ENCODE measurements around the gene HUS1B. TPM values are rescaled to one million over a fixed set of nuclear protein-coding genes. Genes with fewer than 3 reads are reported as not detected.

The HUS1B gene
- total and polyA plus RNA-seq, 3 experiments from 2014 or later = 0.94 to 1.2 (median 1.1) TPM

GRCh38 chr6:684831-685636, 28.1 kb upstream of the HUS1B start:
- no peak for DNase-seq
- H3K4me1 ChIP-seq (ENCODE audit: insufficient read depth, low read length) = peaks cover 22% of the 10 kb centered on the region
- H3K4me3 ChIP-seq (ENCODE audit: low read length) = no peak overlapping the region
- Mint-ChIP-seq H3K4me3 (peak overlapping the region; percentile 0 to 60 (median 36)), H3K9me3 (no peaks in the 10 kb centered on the region), H3K4me1 (peaks cover 41 to 50% (median 45%) of the 10 kb centered on the region in 3 donors), H3K27ac (peak overlapping the region in 5 of 8 donors; percentile 37 to 85 (median 72)), H3K36me3 (peaks cover 0 to 21% (median 7%) of the 10 kb centered on the region in 3 donors), H3K27me3 (no peaks in the 10 kb centered on the region)
- CTCF ChIA-PET = interaction anchor here (1.4 kb wide), 1 partner anchor 37 kb away, joined by 3 read pairs; no protein-coding TSS in a partner anchor
- H3K27me3 ChIP-seq (ENCODE audit: insufficient read depth, low read length, poor library complexity, severe bottlenecking) = no peaks in the 10 kb centered on the region
- H3K36me3 ChIP-seq (ENCODE audit: insufficient read depth, low read length) = peaks cover 4% of the 10 kb centered on the region
- POLR2A ChIA-PET = interaction anchor here (0.6 kb wide), 1 partner anchor 28 kb away, joined by 3 read pairs; no protein-coding TSS in a partner anchor
- H3K9me3 ChIP-seq (ENCODE audit: low read length) = no peaks in the 10 kb centered on the region
- no peak overlapping the region for H3K27ac ChIP-seq (ENCODE audit: low read depth, low read length)

- no peak overlapping the region for H3K4me3 ChIP-seq (ENCODE audit: low read length)
- DNase-seq = no peak
- Mint-ChIP-seq H3K9me3 (no peaks in the 10 kb centered on the region), H3K27ac (no peak overlapping the region), H3K4me1 (peaks cover 46 to 58% (median 48%) of the 10 kb centered on the region in 3 donors), H3K27me3 (no peaks in the 10 kb centered on the region), H3K4me3 (peak overlapping the region in 1 of 7 donors; percentile 13), H3K36me3 (peaks cover 0 to 16% (median 7%) of the 10 kb centered on the region in 3 donors)
- no peaks in the 10 kb centered on the region for H3K27me3 ChIP-seq (ENCODE audit: insufficient read depth, low read length, poor library complexity, severe bottlenecking)
- CTCF ChIA-PET = interaction anchor here (0.8 to 1.6 kb wide), 3 partner anchors 14 to 38 kb away, joined by 3 to 7 read pairs (median 3); no protein-coding TSS in a partner anchor
- H3K4me1 ChIP-seq (ENCODE audit: insufficient read depth, low read length) = peaks cover 22% of the 10 kb centered on the region
- no peaks in the 10 kb centered on the region for H3K9me3 ChIP-seq (ENCODE audit: low read length)
- H3K27ac ChIP-seq (ENCODE audit: low read depth, low read length) = no peak overlapping the region
- POLR2A ChIA-PET = no interaction called here
- H3K36me3 ChIP-seq (ENCODE audit: insufficient read depth, low read length) = peaks cover 4% of the 10 kb centered on the region
Measured at GRCh38 chr6:683742-684440, 27.0 kb upstream of the HUS1B start.

DNA sequence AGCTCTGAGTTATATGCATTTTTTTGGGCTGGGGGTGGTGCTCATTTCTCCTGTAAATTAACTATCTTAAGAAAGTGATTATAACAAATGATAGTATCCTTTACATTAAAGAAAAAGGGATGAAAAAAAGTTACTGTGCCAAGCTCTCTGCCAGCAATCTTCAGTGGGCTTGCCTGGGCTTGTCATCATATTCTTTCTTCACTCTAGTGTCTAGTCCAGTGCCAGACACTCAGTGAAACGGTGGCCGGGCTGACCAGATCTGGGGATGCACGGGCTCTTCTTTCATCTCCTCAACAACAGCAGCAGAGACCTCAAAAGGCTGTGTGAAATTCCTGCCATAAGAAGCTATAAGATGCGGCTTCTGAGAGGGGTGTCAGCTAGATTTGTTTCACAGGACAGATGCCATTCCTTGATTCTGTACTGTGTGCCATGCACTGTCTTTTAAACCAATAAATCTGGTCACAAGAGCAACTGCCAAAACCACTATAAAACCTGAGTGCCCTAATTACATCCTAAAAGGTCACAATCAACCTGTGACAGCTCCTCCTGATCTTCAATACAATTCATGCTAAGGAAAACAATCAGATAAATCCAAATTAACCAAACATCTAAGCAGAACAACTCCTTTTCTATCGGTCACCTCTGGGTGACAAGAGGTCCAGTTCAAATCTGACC, 23.9 kb upstream of the HUS1B start:
- ChIA-PET POLR2A (no interaction called here), CTCF (interaction anchor here (1.5 kb wide), 1 partner anchor 52 kb away, joined by 3 read pairs; no protein-coding TSS in a partner anchor)
- Histone ChIP-seq H3K27me3 (ENCODE audit: insufficient read depth, low read length, poor library complexity, severe bottlenecking) (no peaks in the 10 kb centered on the region), H3K4me1 (ENCODE audit: insufficient read depth, low read length) (peaks cover 22% of the 10 kb centered on the region), H3K36me3 (ENCODE audit: insufficient read depth, low read length) (no peaks in the 10 kb centered on the region), H3K27ac (ENCODE audit: low read depth, low read length) (no peak overlapping the region), H3K4me3 (ENCODE audit: low read length) (no peak overlapping the region), H3K9me3 (ENCODE audit: low read length) (no peaks in the 10 kb centered on the region)
- Mint-ChIP-seq H3K4me1 (peaks cover 49 to 69% (median 63%) of the 10 kb centered on the region in 3 donors), H3K27me3 (no peaks in the 10 kb centered on the region), H3K36me3 (peaks cover 4 to 20% (median 11%) of the 10 kb centered on the region in 3 donors), H3K4me3 (no peak overlapping the region), H3K27ac (peak overlapping the region in 1 of 8 donors; percentile 26), H3K9me3 (no peaks in the 10 kb centered on the region)
- no peak for DNase-seq

DNA sequence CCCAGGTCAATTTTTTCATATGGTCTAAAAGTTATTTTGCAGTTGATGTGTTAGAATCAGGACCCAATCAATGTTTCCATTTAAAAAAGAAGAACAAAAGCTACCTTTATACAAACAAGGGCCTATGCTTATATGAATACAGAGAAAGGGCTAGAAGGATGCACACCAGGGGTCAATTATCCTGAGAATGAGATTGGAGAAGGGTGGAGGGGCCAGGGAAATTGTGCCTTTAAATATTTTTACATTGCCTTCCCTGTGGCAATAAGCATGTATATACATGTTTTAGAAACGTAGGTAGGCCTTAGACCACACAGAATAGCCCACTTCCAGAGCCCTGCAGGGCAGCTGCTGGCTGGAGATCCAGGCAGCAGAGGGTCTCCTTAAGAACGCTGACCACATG, 23.4 kb upstream of the HUS1B start:
- H3K4me1 Mint-ChIP-seq = peaks cover 45 to 65% (median 63%) of the 10 kb centered on the region in 3 donors
- H3K4me3 Mint-ChIP-seq = no peak overlapping the region
- ChIA-PET CTCF (interaction anchor here (1.5 kb wide), 1 partner anchor 51 kb away, joined by 3 read pairs; no protein-coding TSS in a partner anchor), POLR2A (no interaction called here)
- Histone ChIP-seq H3K27me3 (ENCODE audit: insufficient read depth, low read length, poor library complexity, severe bottlenecking) (no peaks in the 10 kb centered on the region), H3K4me1 (ENCODE audit: insufficient read depth, low read length) (peaks cover 18% of the 10 kb centered on the region), H3K27ac (ENCODE audit: low read depth, low read length) (no peak overlapping the region), H3K36me3 (ENCODE audit: insufficient read depth, low read length) (no peaks in the 10 kb centered on the region), H3K4me3 (ENCODE audit: low read length) (no peak overlapping the region), H3K9me3 (ENCODE audit: low read length) (no peaks in the 10 kb centered on the region)
- H3K36me3 Mint-ChIP-seq = peaks cover 4 to 16% (median 11%) of the 10 kb centered on the region in 3 donors
- H3K27me3 Mint-ChIP-seq = no peaks in the 10 kb centered on the region
- no peaks in the 10 kb centered on the region for H3K9me3 Mint-ChIP-seq
- H3K27ac Mint-ChIP-seq = peak overlapping the region in 1 of 8 donors; percentile 34
- no peak for DNase-seq

DNA sequence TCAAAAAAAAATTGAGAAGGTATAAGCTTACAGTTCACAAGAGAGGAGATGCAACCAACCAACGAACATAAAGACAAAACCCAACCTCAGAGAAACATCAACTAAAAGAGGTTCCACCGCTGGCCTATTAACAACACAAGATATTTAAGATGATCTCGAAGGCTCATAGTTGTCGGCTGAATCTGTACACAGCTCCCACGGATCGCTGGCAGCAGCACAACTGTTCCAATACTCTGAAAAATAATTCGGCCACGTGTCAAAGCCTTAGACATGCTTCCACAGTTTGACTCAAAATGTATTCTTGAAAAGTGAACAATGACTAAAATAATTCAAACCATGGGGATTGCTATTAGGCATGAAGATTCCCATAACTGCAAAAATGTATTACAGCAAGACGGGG, 22.4 kb upstream of the HUS1B start:
- Histone ChIP-seq H3K4me1 (ENCODE audit: insufficient read depth, low read length) (peaks cover 9% of the 10 kb centered on the region), H3K36me3 (ENCODE audit: insufficient read depth, low read length) (no peaks in the 10 kb centered on the region), H3K27me3 (ENCODE audit: insufficient read depth, low read length, poor library complexity, severe bottlenecking) (no peaks in the 10 kb centered on the region), H3K4me3 (ENCODE audit: low read length) (no peak overlapping the region), H3K9me3 (ENCODE audit: low read length) (no peaks in the 10 kb centered on the region), H3K27ac (ENCODE audit: low read depth, low read length) (no peak overlapping the region)
- Mint-ChIP-seq H3K27ac (no peak overlapping the region), H3K4me3 (no peak overlapping the region), H3K9me3 (no peaks in the 10 kb centered on the region), H3K36me3 (peaks cover 4 to 12% (median 11%) of the 10 kb centered on the region in 3 donors), H3K4me1 (peaks cover 47 to 72% (median 68%) of the 10 kb centered on the region in 3 donors), H3K27me3 (no peaks in the 10 kb centered on the region)
- ChIA-PET POLR2A (no interaction called here), CTCF (interaction anchor here (1.5 kb wide), 1 partner anchor 50 kb away, joined by 3 read pairs; no protein-coding TSS in a partner anchor)
- no peak for DNase-seq

DNA sequence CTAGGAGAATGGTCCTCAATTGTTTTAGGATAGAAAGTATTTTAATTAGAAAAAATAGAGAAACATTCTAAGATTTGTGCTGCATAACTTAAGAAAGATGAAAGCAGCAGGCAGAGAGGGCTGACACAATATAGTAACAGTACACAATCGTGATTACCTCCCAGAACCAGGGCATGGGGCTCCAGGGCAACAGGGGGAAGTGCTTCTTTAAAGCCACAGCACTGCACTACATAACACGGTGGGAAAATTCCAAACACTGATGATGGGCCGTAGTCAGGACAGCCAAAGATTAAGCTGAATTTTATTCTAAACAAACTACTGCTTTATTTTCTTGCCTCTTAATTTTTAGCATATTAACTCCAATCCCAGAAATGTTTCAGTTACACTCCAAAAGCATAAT, 21.6 kb upstream of the HUS1B start:
- H3K36me3 ChIP-seq (ENCODE audit: insufficient read depth, low read length) = no peaks in the 10 kb centered on the region
- peaks cover under 1% of the 10 kb centered on the region for H3K4me1 ChIP-seq (ENCODE audit: insufficient read depth, low read length)
- no peaks in the 10 kb centered on the region for H3K9me3 ChIP-seq (ENCODE audit: low read length)
- H3K4me3 ChIP-seq (ENCODE audit: low read length) = no peak overlapping the region
- no peak for DNase-seq
- no peaks in the 10 kb centered on the region for H3K27me3 Mint-ChIP-seq
- no peak overlapping the region for H3K27ac Mint-ChIP-seq
- peaks cover 4 to 12% (median 11%) of the 10 kb centered on the region in 3 donors for H3K36me3 Mint-ChIP-seq
- CTCF ChIA-PET = no interaction called here
- H3K4me3 Mint-ChIP-seq = no peak overlapping the region
- H3K4me1 Mint-ChIP-seq = peaks cover 40 to 64% (median 60%) of the 10 kb centered on the region in 3 donors
- POLR2A ChIA-PET = no interaction called here
- no peaks in the 10 kb centered on the region for H3K9me3 Mint-ChIP-seq
- H3K27me3 ChIP-seq (ENCODE audit: insufficient read depth, low read length, poor library complexity, severe bottlenecking) = no peaks in the 10 kb centered on the region
- no peak overlapping the region for H3K27ac ChIP-seq (ENCODE audit: low read depth, low read length)

DNA sequence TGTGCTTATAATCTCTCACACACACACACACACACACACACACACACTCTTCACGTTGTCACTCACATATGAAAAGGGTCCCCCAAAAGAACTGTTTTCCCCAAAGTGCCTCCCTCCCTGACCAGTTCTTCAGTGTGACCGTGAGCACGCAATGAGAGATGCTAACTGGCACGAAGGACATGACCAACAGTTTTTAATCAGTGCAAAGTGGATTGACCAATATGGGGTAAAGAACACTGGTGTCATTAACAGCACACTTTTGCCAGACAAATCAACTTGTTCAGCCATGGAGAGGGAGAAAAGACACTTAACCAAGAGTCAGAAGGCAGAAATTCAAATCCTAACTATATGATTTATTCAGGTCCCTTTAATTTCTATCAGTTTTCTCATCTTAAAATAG, 21.0 kb upstream of the HUS1B start:
- Mint-ChIP-seq H3K27ac (no peak overlapping the region), H3K4me3 (no peak overlapping the region), H3K9me3 (no peaks in the 10 kb centered on the region), H3K27me3 (no peaks in the 10 kb centered on the region), H3K4me1 (peaks cover 35 to 58% (median 54%) of the 10 kb centered on the region in 3 donors), H3K36me3 (peaks cover 4 to 12% (median 11%) of the 10 kb centered on the region in 3 donors)
- POLR2A ChIA-PET = no interaction called here
- Histone ChIP-seq H3K4me1 (ENCODE audit: insufficient read depth, low read length) (no peaks in the 10 kb centered on the region), H3K4me3 (ENCODE audit: low read length) (no peak overlapping the region), H3K27ac (ENCODE audit: low read depth, low read length) (no peak overlapping the region), H3K9me3 (ENCODE audit: low read length) (no peaks in the 10 kb centered on the region), H3K36me3 (ENCODE audit: insufficient read depth, low read length) (no peaks in the 10 kb centered on the region), H3K27me3 (ENCODE audit: insufficient read depth, low read length, poor library complexity, severe bottlenecking) (no peaks in the 10 kb centered on the region)
- CTCF ChIA-PET = no interaction called here
- DNase-seq = no peak

Data from CD8-positive, alpha-beta memory T cell (primary cell).